Endodermal cell (in vitro differentiated cells): Measurements from ENCODE around the gene ADSL. TPM values are rescaled to one million over a fixed set of nuclear protein-coding genes. Genes with fewer than 3 reads are reported as not detected.

ENCODE experiments used
- DNase-seq: peaks from one replicate; pipeline ENCODE4 v3.0.0-alpha.2; 2017
- H3K27ac ChIP-seq: 2 replicates; pipeline ENCODE4 v1.5.1; 2013; ENCODE audit warnings: mild to moderate bottlenecking, low read depth, low read length, moderate library complexity
- H3K27me3 ChIP-seq: 2 replicates; pipeline ENCODE4 v1.6.1; 2013; ENCODE audit warnings: mild to moderate bottlenecking, low read length, moderate library complexity; ENCODE audit not compliant: insufficient read depth, control insufficient read depth, poor library complexity, severe bottlenecking
- H3K36me3 ChIP-seq: 2 replicates; pipeline ENCODE4 v1.7.0; 2013; ENCODE audit warnings: mild to moderate bottlenecking, low read length, moderate library complexity; ENCODE audit not compliant: control insufficient read depth, insufficient read depth
- H3K4me1 ChIP-seq: one replicate; pipeline ENCODE4 v1.7.0; 2013; ENCODE audit warnings: low read length; ENCODE audit not compliant: control insufficient read depth, insufficient read depth
- H3K4me3 ChIP-seq: 2 replicates; pipeline ENCODE4 v1.5.1; 2013; ENCODE audit warnings: mild to moderate bottlenecking, low read length, moderate library complexity
- H3K9ac ChIP-seq: 2 replicates; pipeline ENCODE4 v1.6.1; 2013; ENCODE audit warnings: mild to moderate bottlenecking, low read length, moderate library complexity; ENCODE audit not compliant: poor library complexity, severe bottlenecking; ENCODE audit errors: extremely low read depth
- H3K9me3 ChIP-seq: 2 replicates; pipeline ENCODE4 v1.6.1; 2013; ENCODE audit warnings: mild to moderate bottlenecking, low read length, moderate library complexity; ENCODE audit not compliant: control insufficient read depth
- H3K27ac Mint-ChIP-seq: 2 replicates; pipeline ENCODE4 v1.8.0; 2020; ENCODE audit warnings: mixed read lengths
- H3K27me3 Mint-ChIP-seq: 2 replicates; pipeline ENCODE4 v1.8.0; 2021; ENCODE audit warnings: mild to moderate bottlenecking, mixed read lengths; ENCODE audit not compliant: insufficient read depth
- H3K36me3 Mint-ChIP-seq: 2 replicates; pipeline ENCODE4 v1.8.0; 2020; ENCODE audit warnings: low read depth, mixed read lengths
- H3K4me1 Mint-ChIP-seq: 2 replicates; pipeline ENCODE4 v1.8.0; 2020; ENCODE audit warnings: mixed read lengths
- H3K4me3 Mint-ChIP-seq: 2 replicates; pipeline ENCODE4 v1.8.0; 2020; ENCODE audit warnings: mild to moderate bottlenecking, moderate library complexity, mixed read lengths
- H3K9me3 Mint-ChIP-seq: 2 replicates; pipeline ENCODE4 v1.8.0; 2020; ENCODE audit warnings: mild to moderate bottlenecking, mixed read lengths
- CTCF ChIP-seq: fragments of 200-600 bp; sonication (generic); conservative IDR thresholded peaks from 2 replicates; pipeline ENCODE4 v1.5.0; 2021; ENCODE audit warnings: antibody characterized with exemption, mild to moderate bottlenecking
- WGBS, 2 experiments: methylation state at CpG; one replicate each; pipeline versions ENCODE4 v1.1.5 to v1.1.7; 2013; ENCODE audit warnings: missing lambda C conversion rate in 2 of 2, mixed read lengths in 1 of 2; ENCODE audit not compliant: insufficient coverage in 1 of 2, insufficient read length in 1 of 2; 5-methylcytosine and 5-hydroxymethylcytosine counted together
- total RNA-seq, 2 donors: library from RNA; stranded (reverse); fragmentation: NEBNext Ultra II Directional in 1 of 2; extraction: Animal tissue kit (Norgen Biotek cat#: 25700) in 1 of 2; gene quantifications; 2 replicates in 1 of 2; 3 replicates in 1 of 2; pipeline ENCODE4 v1.2.1, GENCODE V29; 2021

ADSL gene
- total RNA-seq, 2 donors from 2014 or later, result 107 to 118 TPM

GRCh38 chr22:40404251-40405177 is 58.2 kb downstream of the ADSL start:
- TF ChIP-seq CTCF, result peak; percentile 17
- no peaks in the 10 kb centered on the region for H3K4me1 Mint-ChIP-seq
- Histone ChIP-seq H3K4me1 (no peaks in the 10 kb centered on the region), H3K27ac (no peak overlapping the region), H3K36me3 (peaks cover 34% of the 10 kb centered on the region), H3K9ac (no peak overlapping the region), H3K4me3 (no peak overlapping the region), H3K9me3 (no peaks in the 10 kb centered on the region), H3K27me3 (no peaks in the 10 kb centered on the region)
- H3K9me3 Mint-ChIP-seq, result no peaks in the 10 kb centered on the region
- no peak overlapping the region for H3K27ac Mint-ChIP-seq
- WGBS, 2 experiments, result 92 to 95% methylated on average over 17 to 25 of the region's 25 CpGs
- H3K4me3 Mint-ChIP-seq, result no peak overlapping the region
- no peak for DNase-seq
- peaks cover 46% of the 10 kb centered on the region for H3K36me3 Mint-ChIP-seq
- no peaks in the 10 kb centered on the region for H3K27me3 Mint-ChIP-seq

GRCh38 chr22:40405178-40406062 is 59.1 kb downstream of the ADSL start:
- no peak for DNase-seq
- Histone ChIP-seq H3K4me1 (no peaks in the 10 kb centered on the region), H3K27ac (no peak overlapping the region), H3K4me3 (no peak overlapping the region), H3K9me3 (no peaks in the 10 kb centered on the region), H3K36me3 (peaks cover 35% of the 10 kb centered on the region), H3K9ac (no peak overlapping the region), H3K27me3 (no peaks in the 10 kb centered on the region)
- Mint-ChIP-seq H3K4me3 (no peak overlapping the region), H3K27ac (no peak overlapping the region), H3K4me1 (no peaks in the 10 kb centered on the region), H3K9me3 (no peaks in the 10 kb centered on the region), H3K27me3 (no peaks in the 10 kb centered on the region), H3K36me3 (peaks cover 44% of the 10 kb centered on the region)
- TF ChIP-seq CTCF, result no peak
- 95 to 96% methylated on average over 19 to 28 of the region's 28 CpGs for WGBS, 2 experiments

GRCh38 chr22:40406063-40406890 is 60.0 kb downstream of the ADSL start:
- no peak overlapping the region for H3K4me3 Mint-ChIP-seq

More at GRCh38 chr22:40406063-40406890, 60.0 kb downstream of the ADSL start:
- peaks cover 44% of the 10 kb centered on the region for H3K36me3 Mint-ChIP-seq
- Histone ChIP-seq H3K27me3 (no peaks in the 10 kb centered on the region), H3K9me3 (no peaks in the 10 kb centered on the region), H3K27ac (no peak overlapping the region), H3K4me1 (no peaks in the 10 kb centered on the region), H3K36me3 (peaks cover 44% of the 10 kb centered on the region), H3K4me3 (no peak overlapping the region), H3K9ac (no peak overlapping the region)
- DNase-seq, result no peak
- no peaks in the 10 kb centered on the region for H3K27me3 Mint-ChIP-seq
- WGBS, 2 experiments, result 92 to 96% methylated on average over 17 to 31 of the region's 31 CpGs
- H3K27ac Mint-ChIP-seq, result no peak overlapping the region
- no peaks in the 10 kb centered on the region for H3K9me3 Mint-ChIP-seq
- TF ChIP-seq CTCF, result no peak
- H3K4me1 Mint-ChIP-seq, result no peaks in the 10 kb centered on the region
